ENCODE results near the gene SKAP1. TPM values are rescaled to one million over a fixed set of nuclear protein-coding genes. Genes with fewer than 3 reads are reported as not detected.
"Not testable (repeated sequence)": the region's sequence is repeated elsewhere in the genome, so short reads cannot be mapped to it uniquely, and the experiment has no call there.

SKAP1 gene
- total RNA-seq, 2 donors from 2014 or later, result 136 to 138 TPM

DNA sequence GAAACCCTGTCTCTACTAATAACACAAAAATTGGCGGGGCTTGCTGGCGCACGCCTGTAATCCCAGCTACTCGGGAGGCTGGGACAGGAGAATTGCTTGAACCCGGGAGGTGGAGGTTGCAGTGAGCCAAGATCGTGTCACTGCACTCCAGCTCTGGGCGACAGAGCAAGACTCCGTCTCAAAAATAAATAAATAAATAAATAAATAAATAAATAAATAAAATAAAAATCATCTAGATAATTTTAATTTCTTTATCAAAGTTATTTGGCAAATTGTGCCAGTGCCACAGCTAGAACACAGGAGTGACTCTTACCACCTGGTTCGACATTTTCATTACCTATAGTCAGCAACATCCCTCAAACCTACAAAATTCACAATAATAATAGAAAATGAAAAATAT lies 143.1 kb downstream of the SKAP1 start:
- H3K36me3 Mint-ChIP-seq (ENCODE audit: low read depth), result not testable (repeated sequence)

DNA sequence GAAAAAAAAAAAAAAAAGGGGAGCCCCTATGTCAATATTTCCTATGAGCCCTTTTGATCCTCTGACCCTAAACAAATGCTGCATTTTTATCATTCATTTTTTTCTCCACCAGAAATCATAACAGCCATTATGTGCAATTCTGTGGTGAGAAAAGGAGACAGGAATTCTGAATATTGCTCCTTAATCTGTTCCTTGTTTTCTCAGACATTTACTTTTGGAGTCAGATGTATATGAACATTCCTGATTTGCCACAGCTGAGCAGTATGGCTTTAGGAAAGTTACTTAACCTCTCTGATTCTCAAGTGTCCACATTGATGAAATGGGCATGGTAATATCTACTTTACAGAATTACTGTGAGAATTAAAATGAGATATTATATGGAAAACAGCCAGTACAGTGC lies 144.4 kb downstream of the SKAP1 start:
- no peaks in the 10 kb centered on the region for H3K9me3 ChIP-seq (ENCODE audit: control insufficient read depth, low read length, poor library complexity, severe bottlenecking)
- H3K27ac Mint-ChIP-seq, result no peak overlapping the region
- no peak overlapping the region for H3K4me3 Mint-ChIP-seq
- H3K4me1 Mint-ChIP-seq, result peaks cover 11% of the 10 kb centered on the region
- no peak for ATAC-seq
- DNase-seq, result no peak
- H3K27me3 Mint-ChIP-seq, result no peaks in the 10 kb centered on the region
- no peaks in the 10 kb centered on the region for H3K36me3 Mint-ChIP-seq (ENCODE audit: low read depth)

More for the DNA sequence above, 143.1 kb downstream of the SKAP1 start:
- H3K4me1 Mint-ChIP-seq, result peaks cover 11% of the 10 kb centered on the region
- ATAC-seq; H3K4me3 Mint-ChIP-seq; H3K27ac Mint-ChIP-seq; H3K9me3 ChIP-seq (ENCODE audit: control insufficient read depth, low read length, poor library complexity, severe bottlenecking); H3K27me3 Mint-ChIP-seq; DNase-seq: not testable (repeated sequence)

DNA sequence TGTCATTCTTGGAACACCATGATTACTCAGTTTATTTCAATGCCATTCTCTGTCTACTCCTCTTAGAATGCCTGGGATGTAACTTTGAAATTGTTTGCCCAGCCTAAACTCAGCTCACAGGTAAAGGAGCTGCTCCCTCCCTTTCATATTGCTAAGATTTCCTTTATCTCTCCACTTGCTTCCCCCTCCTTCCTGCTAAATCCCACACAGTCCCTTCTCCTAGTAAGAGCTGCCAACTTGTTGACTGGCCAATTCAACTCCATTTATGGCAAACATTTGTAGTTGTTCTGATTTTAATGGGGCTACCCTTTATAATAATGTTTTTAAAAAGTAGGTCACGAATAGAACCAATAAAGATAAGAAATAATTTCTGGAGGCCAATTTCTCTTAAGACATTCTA lies 146.1 kb downstream of the SKAP1 start:
- ATAC-seq (no peak), DNase-seq (no peak)
- Mint-ChIP-seq H3K4me1 (peaks cover 15% of the 10 kb centered on the region), H3K27ac (peak overlapping the region; percentile 2), H3K4me3 (no peak overlapping the region), H3K27me3 (no peaks in the 10 kb centered on the region), H3K36me3 (ENCODE audit: low read depth) (peaks cover 3% of the 10 kb centered on the region)
- H3K9me3 ChIP-seq (ENCODE audit: control insufficient read depth, low read length, poor library complexity, severe bottlenecking), result no peaks in the 10 kb centered on the region

DNA sequence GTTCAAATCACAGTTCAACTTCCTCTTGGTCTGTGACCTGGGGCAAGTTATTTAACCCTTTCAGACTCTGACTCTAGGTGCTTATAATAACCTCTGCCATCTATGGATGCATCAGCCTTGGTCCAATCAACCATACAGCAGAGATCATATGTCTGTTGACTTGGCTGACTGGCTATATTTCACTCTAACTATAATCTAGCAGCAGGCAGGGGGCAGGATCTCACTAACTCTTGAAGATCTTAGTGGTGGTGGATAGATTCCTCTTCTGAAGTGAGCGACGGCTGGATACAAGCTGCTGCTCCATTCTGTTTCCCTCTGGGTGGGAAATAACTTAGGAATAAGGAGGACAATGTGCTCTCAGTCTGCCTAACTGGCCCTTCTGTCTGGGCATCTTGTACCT lies 146.6 kb downstream of the SKAP1 start:
- no peak for ATAC-seq
- no peak for DNase-seq
- H3K9me3 ChIP-seq (ENCODE audit: control insufficient read depth, low read length, poor library complexity, severe bottlenecking), result no peaks in the 10 kb centered on the region
- H3K27me3 Mint-ChIP-seq, result no peaks in the 10 kb centered on the region
- H3K4me1 Mint-ChIP-seq, result peaks cover 19% of the 10 kb centered on the region
- H3K27ac Mint-ChIP-seq, result peak overlapping the region; percentile 2
- H3K36me3 Mint-ChIP-seq (ENCODE audit: low read depth), result peaks cover 5% of the 10 kb centered on the region
- no peak overlapping the region for H3K4me3 Mint-ChIP-seq

DNA sequence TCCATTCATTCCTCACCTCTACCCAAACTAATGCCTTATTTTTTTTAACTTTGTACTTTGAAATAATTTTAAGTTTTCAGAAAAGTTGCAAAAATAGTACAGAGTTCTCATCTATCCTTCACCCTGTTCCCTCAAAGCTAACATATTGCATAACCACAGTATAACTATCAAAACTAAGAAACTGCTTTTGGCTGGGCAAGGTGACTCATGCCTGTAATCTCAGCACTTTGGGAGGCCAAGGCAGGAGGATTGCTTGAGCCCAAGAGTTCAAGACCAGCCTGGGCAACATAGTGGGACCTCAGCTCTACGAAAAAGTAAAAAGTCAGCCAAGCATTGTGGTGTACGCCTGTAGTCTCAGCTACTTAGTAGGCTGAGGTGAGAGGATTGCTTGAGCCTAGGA lies 147.7 kb downstream of the SKAP1 start:
- peaks cover 9% of the 10 kb centered on the region for H3K36me3 Mint-ChIP-seq (ENCODE audit: low read depth)
- no peaks in the 10 kb centered on the region for H3K9me3 ChIP-seq (ENCODE audit: control insufficient read depth, low read length, poor library complexity, severe bottlenecking)
- DNase-seq (no peak), ATAC-seq (no peak)
- H3K27me3 Mint-ChIP-seq, result no peaks in the 10 kb centered on the region
- peaks cover 23% of the 10 kb centered on the region for H3K4me1 Mint-ChIP-seq
- no peak overlapping the region for H3K27ac Mint-ChIP-seq
- no peak overlapping the region for H3K4me3 Mint-ChIP-seq

DNA sequence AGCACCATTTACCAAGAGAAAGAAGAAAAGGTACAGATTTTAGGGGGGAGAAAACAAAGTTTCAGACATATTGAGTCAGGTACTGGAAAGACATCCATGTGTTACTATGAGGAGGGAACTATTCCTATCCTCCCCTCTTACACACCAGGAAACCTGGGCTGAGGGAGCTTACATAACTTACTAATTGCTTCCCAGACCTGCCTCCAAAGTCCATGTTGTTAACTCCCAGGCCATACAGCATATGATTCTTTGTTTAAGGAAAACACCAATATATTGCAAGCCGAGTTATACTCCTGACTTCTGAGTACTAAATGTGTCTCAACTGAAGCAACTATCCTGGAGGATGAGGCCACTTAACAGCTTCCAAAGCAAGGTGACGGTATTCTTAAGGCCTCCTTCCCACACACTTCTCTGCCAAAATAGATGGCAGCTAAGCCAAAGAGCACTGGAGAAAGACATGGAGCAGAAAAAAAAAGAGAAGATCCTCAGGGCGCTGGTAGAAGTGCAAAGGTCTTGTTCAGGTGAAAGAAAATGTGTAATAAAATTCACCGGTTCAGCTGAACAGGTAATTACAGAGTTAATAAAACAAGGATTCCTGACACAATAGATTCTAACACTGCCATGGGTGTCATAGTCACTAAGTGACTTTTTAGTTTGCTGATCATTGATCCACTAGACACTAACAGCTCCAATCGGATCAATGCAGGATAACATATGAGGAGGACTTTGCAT lies 151.1 kb downstream of the SKAP1 start:
- no peak for DNase-seq
- Mint-ChIP-seq H3K4me1 (peaks cover 31% of the 10 kb centered on the region), H3K36me3 (ENCODE audit: low read depth) (peaks cover 15% of the 10 kb centered on the region), H3K27ac (peak overlapping the region; percentile 62), H3K27me3 (no peaks in the 10 kb centered on the region), H3K4me3 (no peak overlapping the region)
- ATAC-seq, result no peak
- no peaks in the 10 kb centered on the region for H3K9me3 ChIP-seq (ENCODE audit: control insufficient read depth, low read length, poor library complexity, severe bottlenecking)

DNA sequence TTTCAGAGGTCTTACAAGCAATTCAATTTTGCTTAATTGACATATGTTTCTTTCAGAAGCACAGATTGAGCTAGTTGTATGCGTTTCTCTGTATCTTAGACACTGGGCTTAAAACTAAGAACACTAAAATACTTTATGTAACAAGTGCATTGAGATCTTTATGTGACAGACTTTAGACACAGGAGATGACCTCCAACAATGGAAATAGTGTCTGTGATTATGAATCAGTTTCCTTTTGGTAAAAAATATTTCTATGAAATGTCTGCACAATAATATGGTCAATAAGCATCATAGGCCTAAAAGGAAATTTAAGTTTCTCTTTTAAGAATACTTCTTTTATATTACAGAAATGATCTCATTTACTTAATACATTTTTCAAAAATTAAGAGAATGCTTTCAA lies 153.2 kb downstream of the SKAP1 start:
- H3K27me3 Mint-ChIP-seq, result no peaks in the 10 kb centered on the region
- H3K4me1 Mint-ChIP-seq, result peaks cover 27% of the 10 kb centered on the region
- H3K27ac Mint-ChIP-seq, result peak overlapping the region; percentile 11
- no peak overlapping the region for H3K4me3 Mint-ChIP-seq
- peaks cover 15% of the 10 kb centered on the region for H3K36me3 Mint-ChIP-seq (ENCODE audit: low read depth)
- DNase-seq, result no peak
- ATAC-seq, result no peak
- no peaks in the 10 kb centered on the region for H3K9me3 ChIP-seq (ENCODE audit: control insufficient read depth, low read length, poor library complexity, severe bottlenecking)

DNA sequence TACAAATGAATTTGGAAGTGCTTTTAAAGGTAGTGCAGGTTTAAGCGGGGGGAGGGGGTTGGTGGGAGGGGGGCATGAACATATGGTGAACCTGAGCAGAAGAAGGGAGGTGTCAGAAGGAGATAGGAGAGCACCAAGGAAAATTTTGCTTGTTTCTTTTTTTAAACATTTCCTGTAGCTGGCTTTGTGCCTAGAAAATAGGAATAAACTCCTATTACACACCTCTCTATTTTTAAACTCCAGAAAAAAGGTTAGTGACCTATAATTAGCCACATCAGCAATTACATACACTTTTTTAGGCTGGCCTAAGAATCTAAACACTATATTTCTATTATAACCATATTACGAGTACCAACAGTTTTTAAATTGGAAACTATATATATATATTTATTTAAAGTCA lies 159.1 kb downstream of the SKAP1 start:
- Mint-ChIP-seq H3K27ac (no peak overlapping the region), H3K4me1 (peaks cover 16% of the 10 kb centered on the region), H3K27me3 (no peaks in the 10 kb centered on the region), H3K4me3 (no peak overlapping the region), H3K36me3 (ENCODE audit: low read depth) (peaks cover 6% of the 10 kb centered on the region)
- ATAC-seq (no peak), DNase-seq (no peak)
- no peaks in the 10 kb centered on the region for H3K9me3 ChIP-seq (ENCODE audit: control insufficient read depth, low read length, poor library complexity, severe bottlenecking)

DNA sequence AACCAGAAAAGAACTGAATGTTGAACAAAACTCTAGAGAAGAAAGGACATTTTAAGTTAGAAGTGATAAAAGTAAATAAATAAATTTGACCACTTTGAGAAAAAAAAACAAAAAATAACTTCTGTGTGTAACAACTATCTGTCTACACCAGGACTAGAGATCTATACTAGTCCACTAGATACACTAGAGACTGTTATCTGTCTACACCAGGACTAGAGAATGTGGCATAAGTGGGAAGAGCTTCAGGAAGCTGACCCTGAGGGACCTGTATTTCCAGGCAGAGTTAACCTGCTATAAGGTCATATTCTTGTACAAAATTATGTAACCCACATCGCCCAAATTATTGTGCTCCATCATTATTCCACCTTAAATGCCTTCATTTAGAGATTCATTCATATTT lies 160.8 kb downstream of the SKAP1 start:
- no peaks in the 10 kb centered on the region for H3K36me3 Mint-ChIP-seq (ENCODE audit: low read depth)

DNA sequence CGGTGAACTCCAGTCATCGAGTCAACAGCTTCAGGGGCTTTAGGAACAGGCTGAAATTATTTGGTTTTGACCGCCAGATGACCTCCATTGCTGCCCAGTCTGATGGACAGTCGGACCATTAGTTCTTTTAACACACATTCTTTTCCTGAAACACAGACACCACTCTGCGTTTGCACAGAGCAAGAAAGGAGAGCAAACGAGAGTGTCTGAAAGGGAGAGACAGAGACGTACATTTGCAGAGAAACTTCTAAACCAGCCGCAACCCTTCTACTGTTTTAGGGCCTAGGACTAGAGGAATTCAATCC lies 166.3 kb downstream of the SKAP1 start:
- H3K4me1 Mint-ChIP-seq, result peaks cover 23% of the 10 kb centered on the region
- no peaks in the 10 kb centered on the region for H3K9me3 ChIP-seq (ENCODE audit: control insufficient read depth, low read length, poor library complexity, severe bottlenecking)
- peak overlapping the region; percentile 86 for H3K27ac Mint-ChIP-seq
- no peaks in the 10 kb centered on the region for H3K27me3 Mint-ChIP-seq
- no peaks in the 10 kb centered on the region for H3K36me3 Mint-ChIP-seq (ENCODE audit: low read depth)
- H3K4me3 Mint-ChIP-seq, result no peak overlapping the region
- ATAC-seq (no peak), DNase-seq (no peak)

More for the DNA sequence above, 160.8 kb downstream of the SKAP1 start:
- no peak for ATAC-seq
- H3K9me3 ChIP-seq (ENCODE audit: control insufficient read depth, low read length, poor library complexity, severe bottlenecking), result no peaks in the 10 kb centered on the region
- H3K27me3 Mint-ChIP-seq, result no peaks in the 10 kb centered on the region
- H3K27ac Mint-ChIP-seq, result peak overlapping the region; percentile 11
- no peak for DNase-seq
- no peak overlapping the region for H3K4me3 Mint-ChIP-seq
- H3K4me1 Mint-ChIP-seq, result peaks cover 13% of the 10 kb centered on the region

DNA sequence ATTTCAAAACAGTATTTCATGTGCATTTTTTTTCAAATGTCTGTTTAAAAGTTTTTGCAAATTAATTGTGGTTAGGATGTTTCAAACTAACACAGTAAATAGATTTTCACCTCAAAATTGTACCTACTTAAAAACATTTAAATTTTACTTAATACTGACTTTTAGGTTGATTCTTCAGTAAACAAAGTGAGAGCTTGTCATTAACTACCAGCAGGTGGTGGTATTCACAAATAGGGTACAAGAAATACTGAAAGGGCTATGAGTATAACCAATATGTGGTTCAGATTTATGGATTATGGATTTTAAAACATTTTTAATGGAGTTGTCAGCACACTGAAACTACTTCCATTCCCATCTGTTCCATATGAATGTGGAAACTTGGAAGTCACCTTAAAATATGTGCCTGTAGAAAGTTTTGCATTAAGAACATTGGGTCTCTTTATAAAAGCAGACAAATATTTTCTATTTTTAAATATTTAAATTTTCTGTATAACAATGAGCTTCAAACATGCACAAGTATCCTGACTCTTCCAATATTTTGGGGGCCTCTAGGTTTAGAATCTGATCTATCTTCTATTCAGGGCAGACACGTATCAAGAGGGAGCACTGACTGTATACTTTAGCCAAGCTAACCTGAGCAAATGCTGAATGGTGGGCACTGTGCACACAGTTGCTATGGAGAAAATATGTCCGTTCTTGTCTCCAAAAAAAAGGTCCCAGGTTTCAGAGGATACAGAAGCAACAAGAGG lies 166.9 kb downstream of the SKAP1 start:
- no peak for ATAC-seq
- H3K27me3 Mint-ChIP-seq, result no peaks in the 10 kb centered on the region
- H3K36me3 Mint-ChIP-seq (ENCODE audit: low read depth), result no peaks in the 10 kb centered on the region
- peak overlapping the region; percentile 86 for H3K27ac Mint-ChIP-seq
- no peak overlapping the region for H3K4me3 Mint-ChIP-seq
- H3K4me1 Mint-ChIP-seq, result peaks cover 22% of the 10 kb centered on the region
- DNase-seq, result no peak
- H3K9me3 ChIP-seq (ENCODE audit: control insufficient read depth, low read length, poor library complexity, severe bottlenecking), result no peaks in the 10 kb centered on the region

DNA sequence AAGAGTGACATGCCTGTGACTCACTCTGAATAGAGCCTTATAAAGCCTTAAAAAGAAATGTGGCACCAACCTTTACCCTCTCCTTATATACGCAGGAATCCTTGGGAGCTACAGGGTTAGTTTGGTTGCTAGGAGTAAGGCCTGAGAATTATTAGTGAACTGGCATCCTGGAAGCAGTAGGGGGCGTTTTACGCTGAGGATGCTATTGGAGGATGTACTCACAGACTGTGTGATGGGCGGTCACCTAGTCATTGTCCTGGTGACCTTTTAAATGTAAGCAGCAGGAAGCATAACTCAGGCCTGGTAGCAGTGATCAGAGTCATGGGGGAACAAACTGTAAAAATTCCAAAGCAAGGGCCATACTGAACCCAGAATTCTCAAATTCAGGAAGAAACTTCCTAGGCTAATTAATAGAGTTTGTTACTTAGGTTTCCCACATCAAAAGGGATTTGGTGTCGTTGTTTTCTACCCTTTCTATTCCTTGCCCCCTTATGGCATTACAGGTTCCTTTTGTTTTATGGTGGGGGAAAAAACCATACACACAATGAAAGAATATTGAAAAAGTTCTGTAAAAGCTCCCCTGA lies 168.6 kb downstream of the SKAP1 start:
- ATAC-seq (no peak), DNase-seq (no peak)
- H3K9me3 ChIP-seq (ENCODE audit: control insufficient read depth, low read length, poor library complexity, severe bottlenecking), result no peaks in the 10 kb centered on the region
- no peak overlapping the region for H3K27ac Mint-ChIP-seq
- H3K4me1 Mint-ChIP-seq, result peaks cover 16% of the 10 kb centered on the region
- H3K4me3 Mint-ChIP-seq, result no peak overlapping the region
- H3K27me3 Mint-ChIP-seq, result no peaks in the 10 kb centered on the region
- H3K36me3 Mint-ChIP-seq (ENCODE audit: low read depth), result no peaks in the 10 kb centered on the region

DNA sequence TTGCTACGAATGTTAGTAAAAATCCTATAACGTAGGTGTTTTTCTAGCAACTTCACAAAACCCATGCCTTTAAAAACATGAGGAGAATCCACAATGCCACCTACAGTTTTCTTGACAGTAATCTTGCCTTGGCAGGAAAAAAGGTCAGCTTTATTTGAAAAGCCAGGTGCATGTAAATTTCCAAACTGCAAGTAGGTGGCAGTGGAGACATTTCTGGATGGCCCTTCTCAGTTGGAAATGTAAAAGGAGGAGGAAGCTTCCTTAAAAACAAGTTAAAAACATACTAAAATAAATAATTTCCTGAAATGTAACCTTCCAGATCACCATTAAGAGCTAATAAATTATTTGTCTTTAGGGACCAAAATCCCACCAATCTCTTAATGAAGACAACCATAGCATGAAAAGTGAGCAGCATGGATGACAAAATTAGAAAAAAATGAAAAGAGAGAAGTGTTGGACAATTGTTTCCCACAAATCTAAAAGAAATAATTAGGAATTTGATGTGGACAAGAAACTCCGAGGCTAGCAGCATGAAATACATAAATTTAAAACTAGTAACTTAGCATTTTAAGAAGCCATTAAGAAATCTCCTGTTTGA lies 170.2 kb downstream of the SKAP1 start:
- Mint-ChIP-seq H3K36me3 (ENCODE audit: low read depth) (peaks cover 1% of the 10 kb centered on the region), H3K4me1 (peaks cover 15% of the 10 kb centered on the region), H3K27ac (peak overlapping the region; percentile 2), H3K4me3 (no peak overlapping the region), H3K27me3 (no peaks in the 10 kb centered on the region)
- DNase-seq (no peak), ATAC-seq (no peak)
- H3K9me3 ChIP-seq (ENCODE audit: control insufficient read depth, low read length, poor library complexity, severe bottlenecking), result no peaks in the 10 kb centered on the region

Data from T-helper 17 cell (primary cell).